HAP-1 (cell line): ENCODE data around the gene NDC1.

Experiments used
- DNase-seq, 2 experiments: peaks; one replicate each; pipeline ENCODE4 v3.0.0-alpha.2; 2016 to 2020; ENCODE audit warnings: low spot score in 2 of 2
- H3K27me3 ChIP-seq: fragments of 250-450 bp; sonication (Bioruptor Pico); 2 replicates; pipeline ENCODE4 v1.5.1; 2020; ENCODE audit warnings: low read depth, mild to moderate bottlenecking, moderate library complexity
- H3K36me3 ChIP-seq: fragments of 250-450 bp; sonication (Bioruptor Pico); replicated peaks from 2 replicates; pipeline ENCODE4 v1.5.1; 2020; ENCODE audit warnings: mild to moderate bottlenecking
- H3K4me1 ChIP-seq: fragments of 250-450 bp; sonication (Bioruptor Pico); 2 replicates; pipeline ENCODE4 v1.5.1; 2020; ENCODE audit warnings: mild to moderate bottlenecking
- H3K4me3 ChIP-seq: fragments of 250-450 bp; sonication (Bioruptor Pico); 2 replicates; pipeline ENCODE4 v1.5.1; 2020; ENCODE audit warnings: mild to moderate bottlenecking, moderate library complexity
- H3K9me3 ChIP-seq: fragments of 250-450 bp; sonication (Bioruptor Pico); 2 replicates; pipeline ENCODE4 v1.5.1; 2020; ENCODE audit warnings: mild to moderate bottlenecking, moderate library complexity
- in situ Hi-C: fragments of 300-500 bp; cut with MboI; formaldehyde crosslinking; loops from 3 replicates; pipeline ENCODE4 v1.14.3; 2020; ENCODE audit warnings: low sequenced_read_pairs, inconsistent platforms, mixed read lengths

Gene NDC1

GRCh38 chr1:53729456-53730223 is 108.5 kb downstream of the NDC1 start:
- peaks cover 14% of the 10 kb centered on the region for H3K27me3 ChIP-seq
- no peaks in the 10 kb centered on the region for H3K36me3 ChIP-seq
- no peaks in the 10 kb centered on the region for H3K4me1 ChIP-seq
- in situ Hi-C loops, result no loop called here
- H3K4me3 ChIP-seq, result no peak overlapping the region
- H3K9me3 ChIP-seq, result no peaks in the 10 kb centered on the region
- no peak for DNase-seq

- Histone ChIP-seq H3K36me3 (no peaks in the 10 kb centered on the region), H3K4me1 (no peaks in the 10 kb centered on the region), H3K4me3 (no peak overlapping the region), H3K9me3 (no peaks in the 10 kb centered on the region), H3K27me3 (peaks cover 10% of the 10 kb centered on the region)
- no peak for DNase-seq
- in situ Hi-C loops, result no loop called here
Measured at GRCh38 chr1:53728702-53729455, 109.2 kb downstream of the NDC1 start.

GRCh38 chr1:53728196-53728595 is 109.9 kb downstream of the NDC1 start:
- Histone ChIP-seq H3K27me3 (peaks cover 10% of the 10 kb centered on the region), H3K4me3 (no peak overlapping the region), H3K4me1 (no peaks in the 10 kb centered on the region), H3K36me3 (no peaks in the 10 kb centered on the region), H3K9me3 (no peaks in the 10 kb centered on the region)
- in situ Hi-C loops, result no loop called here
- no peak for DNase-seq

- in situ Hi-C loops, result no loop called here
- Histone ChIP-seq H3K36me3 (no peaks in the 10 kb centered on the region), H3K27me3 (peaks cover 10% of the 10 kb centered on the region)
Measured at GRCh38 chr1:53727461-53728092, 110.5 kb downstream of the NDC1 start.

GRCh38 chr1:53726009-53726600 is 112.0 kb downstream of the NDC1 start:
- H3K4me1 ChIP-seq, result no peaks in the 10 kb centered on the region
- in situ Hi-C loops, result no loop called here
- peaks cover 6% of the 10 kb centered on the region for H3K27me3 ChIP-seq
- no peaks in the 10 kb centered on the region for H3K36me3 ChIP-seq
- no peak for DNase-seq
- no peak overlapping the region for H3K4me3 ChIP-seq
- H3K9me3 ChIP-seq, result no peaks in the 10 kb centered on the region

More at GRCh38 chr1:53727461-53728092, 110.5 kb downstream of the NDC1 start:
- Histone ChIP-seq H3K4me1 (no peaks in the 10 kb centered on the region), H3K9me3 (no peaks in the 10 kb centered on the region), H3K4me3 (no peak overlapping the region)
- no peak for DNase-seq

- H3K4me1 ChIP-seq, result no peaks in the 10 kb centered on the region
- H3K9me3 ChIP-seq, result no peaks in the 10 kb centered on the region
- in situ Hi-C loops, result no loop called here
- no peaks in the 10 kb centered on the region for H3K36me3 ChIP-seq
- no peak for DNase-seq
- H3K27me3 ChIP-seq, result no peaks in the 10 kb centered on the region; the same call in 1 of the 2 replicates
- no peak overlapping the region for H3K4me3 ChIP-seq
Measured at GRCh38 chr1:53725238-53725689, 112.8 kb downstream of the NDC1 start.

- in situ Hi-C loops, result no loop called here
- no peak for DNase-seq
Measured at GRCh38 chr1:53722025-53722424, 116.1 kb downstream of the NDC1 start.

GRCh38 chr1:53721088-53721487 is 117.0 kb downstream of the NDC1 start:
- in situ Hi-C loops, result no loop called here
- no peaks in the 10 kb centered on the region for H3K36me3 ChIP-seq

More at GRCh38 chr1:53722025-53722424, 116.1 kb downstream of the NDC1 start:
- no peaks in the 10 kb centered on the region for H3K4me1 ChIP-seq
- H3K4me3 ChIP-seq, result no peak overlapping the region
- no peaks in the 10 kb centered on the region for H3K9me3 ChIP-seq
- H3K36me3 ChIP-seq, result no peaks in the 10 kb centered on the region
- peaks cover 3% of the 10 kb centered on the region; the same call in 1 of the 2 replicates for H3K27me3 ChIP-seq

GRCh38 chr1:53719469-53719868 is 118.6 kb downstream of the NDC1 start:
- Histone ChIP-seq H3K36me3 (no peaks in the 10 kb centered on the region), H3K4me3 (no peak overlapping the region), H3K4me1 (no peaks in the 10 kb centered on the region), H3K27me3 (peaks cover 7% of the 10 kb centered on the region; the same call in 1 of the 2 replicates), H3K9me3 (no peaks in the 10 kb centered on the region)
- in situ Hi-C loops, result no loop called here
- DNase-seq, result no peak

More at GRCh38 chr1:53721088-53721487, 117.0 kb downstream of the NDC1 start:
- peaks cover 7% of the 10 kb centered on the region; the same call in 1 of the 2 replicates for H3K27me3 ChIP-seq
- H3K9me3 ChIP-seq, result no peaks in the 10 kb centered on the region
- no peak overlapping the region for H3K4me3 ChIP-seq
- DNase-seq, result no peak
- H3K4me1 ChIP-seq, result no peaks in the 10 kb centered on the region

- H3K4me1 ChIP-seq, result no peaks in the 10 kb centered on the region
- H3K9me3 ChIP-seq, result no peaks in the 10 kb centered on the region
- in situ Hi-C loops, result no loop called here
- no peak overlapping the region for H3K4me3 ChIP-seq
- H3K36me3 ChIP-seq, result no peaks in the 10 kb centered on the region
- DNase-seq, result no peak
- H3K27me3 ChIP-seq, result peaks cover 7% of the 10 kb centered on the region; the same call in 1 of the 2 replicates
Measured at GRCh38 chr1:53718443-53718842, 119.7 kb downstream of the NDC1 start.

- DNase-seq, result no peak
- Histone ChIP-seq H3K9me3 (no peaks in the 10 kb centered on the region), H3K4me1 (no peaks in the 10 kb centered on the region), H3K4me3 (no peak overlapping the region), H3K27me3 (peaks cover 7% of the 10 kb centered on the region; the same call in 1 of the 2 replicates), H3K36me3 (no peaks in the 10 kb centered on the region)
- in situ Hi-C loops, result no loop called here
Measured at GRCh38 chr1:53717025-53717804, 120.9 kb downstream of the NDC1 start.

- Histone ChIP-seq H3K9me3 (no peaks in the 10 kb centered on the region), H3K27me3 (peaks cover 7% of the 10 kb centered on the region; the same call in 1 of the 2 replicates), H3K4me3 (no peak overlapping the region), H3K36me3 (no peaks in the 10 kb centered on the region), H3K4me1 (no peaks in the 10 kb centered on the region)
- in situ Hi-C loops, result no loop called here
- DNase-seq, result no peak
Measured at GRCh38 chr1:53716150-53716549, 121.9 kb downstream of the NDC1 start.

- Histone ChIP-seq H3K36me3 (no peaks in the 10 kb centered on the region), H3K4me3 (no peak overlapping the region), H3K9me3 (no peaks in the 10 kb centered on the region), H3K4me1 (no peaks in the 10 kb centered on the region), H3K27me3 (peaks cover 7% of the 10 kb centered on the region; the same call in 1 of the 2 replicates)
- in situ Hi-C loops, result no loop called here
- peak in 1 of 2 experiments; percentile 79 for DNase-seq
Measured at GRCh38 chr1:53715478-53715877, 122.6 kb downstream of the NDC1 start.
